CD14-positive monocyte (primary cell): ENCODE measurements around the gene TCEANC2. TPM values are rescaled to one million over a fixed set of nuclear protein-coding genes. Genes with fewer than 3 reads are reported as not detected.
A peak's percentile ranks its signal among the peaks of the same experiment; 100 is the strongest.

Source experiments
- DNase-seq, 3 donors: peaks; one replicate each; pipeline ENCODE4 v3.0.0-alpha.2; 2011 to 2022
- H2AFZ ChIP-seq: 2 replicates; pipeline ENCODE4 v1.6.0; 2012; ENCODE audit warnings: mild to moderate bottlenecking, low read depth, low read length, inconsistent platforms; ENCODE audit not compliant: insufficient read depth, poor library complexity, severe bottlenecking
- H3K27ac ChIP-seq, 2 donors: 1 replicate in 1 of 2; 2 replicates in 1 of 2; pipeline ENCODE4 v1.5.1; 2012 to 2013; ENCODE audit warnings: low read length in 2 of 2, control low read depth in 1 of 2, inconsistent platforms in 1 of 2, low read depth in 1 of 2, mild to moderate bottlenecking in 1 of 2
- H3K27me3 ChIP-seq, 2 donors: one replicate each; pipeline versions ENCODE4 v1.6.0 to v1.6.1; 2011 to 2013; ENCODE audit warnings: low read length in 2 of 2; ENCODE audit not compliant: control insufficient read depth in 2 of 2, insufficient read depth in 2 of 2
- H3K36me3 ChIP-seq, 2 donors: replicated peaks in 1 of 2; 1 replicate in 1 of 2; 2 replicates in 1 of 2; pipeline versions ENCODE4 v1.5.1 to v1.6.1; 2012 to 2013; ENCODE audit warnings: low read length in 2 of 2, control low read depth in 1 of 2, inconsistent platforms in 1 of 2, mild to moderate bottlenecking in 1 of 2; ENCODE audit not compliant: insufficient read depth in 2 of 2, control insufficient read depth in 1 of 2
- H3K4me1 ChIP-seq, 2 donors: 1 replicate in 1 of 2; 2 replicates in 1 of 2; pipeline versions ENCODE4 v1.5.1 to v1.6.1; 2012 to 2013; ENCODE audit warnings: low read length in 2 of 2, control low read depth in 1 of 2, inconsistent platforms in 1 of 2, mild to moderate bottlenecking in 1 of 2, moderate library complexity in 1 of 2; ENCODE audit not compliant: insufficient read depth in 2 of 2, control insufficient read depth in 1 of 2
- H3K4me2 ChIP-seq: replicated peaks from 2 replicates; pipeline ENCODE3; 2012; ENCODE audit warnings: low read length, moderate library complexity, mild to moderate bottlenecking; ENCODE audit not compliant: poor library complexity, severe bottlenecking; ENCODE audit errors: extremely low read depth
- H3K4me3 ChIP-seq, 3 experiments: fragments of 200-600 bp in 1 of 3; sonication (generic) in 1 of 3; replicated peaks in 1 of 3; 1 replicate in 2 of 3; 2 replicates in 1 of 3; pipeline ENCODE4 v1.5.1; 2011 to 2013; ENCODE audit warnings: low read length in 3 of 3, mild to moderate bottlenecking in 3 of 3, control low read depth in 2 of 3, low read depth in 2 of 3, inconsistent platforms in 1 of 3, moderate library complexity in 1 of 3
- H3K79me2 ChIP-seq: 2 replicates; pipeline ENCODE4 v1.6.0; 2012; ENCODE audit warnings: mild to moderate bottlenecking, control low read depth, inconsistent platforms, low read length, moderate library complexity; ENCODE audit not compliant: insufficient read depth
- H3K9ac ChIP-seq: 2 replicates; pipeline ENCODE4 v1.6.0; 2017; ENCODE audit warnings: low read length, mild to moderate bottlenecking; ENCODE audit not compliant: insufficient read depth, poor library complexity, severe bottlenecking
- H3K9me3 ChIP-seq, 2 donors: replicated peaks in 1 of 2; 1 replicate in 1 of 2; 2 replicates in 1 of 2; pipeline versions ENCODE4 v1.5.1 to v1.6.1; 2012 to 2013; ENCODE audit warnings: low read length in 2 of 2, control low read depth in 1 of 2; ENCODE audit not compliant: control insufficient read depth in 1 of 2, insufficient read depth in 1 of 2
- H4K20me1 ChIP-seq: 2 replicates; pipeline ENCODE4 v1.6.0; 2012; ENCODE audit warnings: mild to moderate bottlenecking, low read length, control low read depth, moderate library complexity; ENCODE audit not compliant: insufficient read depth
- H3K27ac Mint-ChIP-seq, 7 donors: one replicate each; pipeline ENCODE4 v1.8.0; 2020; ENCODE audit warnings: mild to moderate bottlenecking in 7 of 7, mixed read lengths in 7 of 7, moderate library complexity in 6 of 7, inconsistent platforms in 2 of 7
- H3K27me3 Mint-ChIP-seq, 3 donors: one replicate each; pipeline ENCODE4 v1.8.0; 2021 to 2022; ENCODE audit warnings: low read depth in 3 of 3, mild to moderate bottlenecking in 3 of 3, mixed read lengths in 3 of 3, moderate library complexity in 3 of 3, inconsistent platforms in 1 of 3
- H3K36me3 Mint-ChIP-seq, 2 donors: one replicate each; pipeline ENCODE4 v1.8.0; 2020; ENCODE audit warnings: mixed read lengths in 2 of 2, inconsistent platforms in 1 of 2, mild to moderate bottlenecking in 1 of 2
- H3K4me1 Mint-ChIP-seq: one replicate; pipeline ENCODE4 v1.8.0; 2020; ENCODE audit warnings: mild to moderate bottlenecking, mixed read lengths
- H3K4me3 Mint-ChIP-seq, 2 donors: one replicate each; pipeline ENCODE4 v1.8.0; 2020; ENCODE audit warnings: mild to moderate bottlenecking in 2 of 2, mixed read lengths in 2 of 2, moderate library complexity in 1 of 2
- H3K9me3 Mint-ChIP-seq, 7 donors: one replicate each; pipeline ENCODE4 v1.8.0; 2020 to 2022; ENCODE audit warnings: mixed read lengths in 7 of 7, mild to moderate bottlenecking in 6 of 7, moderate library complexity in 6 of 7, inconsistent platforms in 2 of 7
- CTCF ChIP-seq: fragments of 200-600 bp; IDR thresholded peaks from one replicate; pipeline ENCODE4 v1.8.0; 2022; ENCODE audit warnings: antibody characterized with exemption, mild to moderate bottlenecking
- WGBS: methylation state at CpG from one replicate; pipeline ENCODE4 v1.1.5; 2013; ENCODE audit warnings: missing lambda C conversion rate; ENCODE audit not compliant: insufficient coverage; 5-methylcytosine and 5-hydroxymethylcytosine counted together
- intact Hi-C, 2 donors: fragments of 100-400 bp; cut with micrococcal nuclease; formaldehyde crosslinking; loops; one replicate each; pipeline versions ENCODE4 v1.15.0 to v1.15.1; 2023
- polyA plus RNA-seq, 3 donors: library from polyadenylated mRNA; depleted of rRNA in 1 of 3; unstranded in 2 of 3; stranded (reverse) in 1 of 3; fragments of 300-500 nt in 2 of 3; fragments of >200 nt in 1 of 3; fragmentation: Illumina TruSeq in 2 of 3; gene quantifications; 1 replicate in 2 of 3; 2 replicates in 1 of 3; pipeline ENCODE4 v1.2.3, GENCODE V29; 2012 to 2021

The TCEANC2 gene
- polyA plus RNA-seq, 3 donors = 3.0 to 6.7 (median 3.8) TPM

GRCh38 chr1:54149734-54150133 is 96.3 kb downstream of the TCEANC2 start:
- WGBS = 80% methylated on average over 1 of the region's 3 CpGs
- DNase-seq = no peak
- Histone ChIP-seq H2AFZ (no peak overlapping the region), H3K27me3 (no peaks in the 10 kb centered on the region), H3K79me2 (no peaks in the 10 kb centered on the region), H4K20me1 (no peaks in the 10 kb centered on the region), H3K4me1 (peaks cover 4% of the 10 kb centered on the region in 2 donors), H3K9me3 (no peaks in the 10 kb centered on the region), H3K4me3 (no peak overlapping the region), H3K4me2 (no peak overlapping the region), H3K36me3 (no peaks in the 10 kb centered on the region), H3K9ac (no peak overlapping the region), H3K27ac (no peak overlapping the region)
- no peaks in the 10 kb centered on the region for H3K9me3 Mint-ChIP-seq
- H3K36me3 Mint-ChIP-seq = no peaks in the 10 kb centered on the region
- no peak overlapping the region for H3K27ac Mint-ChIP-seq
- H3K27me3 Mint-ChIP-seq = peaks cover 0 to 4% (median 0%) of the 10 kb centered on the region in 3 donors
- H3K4me1 Mint-ChIP-seq = peaks cover 9% of the 10 kb centered on the region
- no peak for TF ChIP-seq CTCF
- intact Hi-C loops = no loop called here
- no peak overlapping the region for H3K4me3 Mint-ChIP-seq

GRCh38 chr1:54151013-54151412 is 97.6 kb downstream of the TCEANC2 start:
- Mint-ChIP-seq H3K4me1 (peaks cover 10% of the 10 kb centered on the region), H3K36me3 (no peaks in the 10 kb centered on the region), H3K27me3 (peaks cover 0 to 4% (median 0%) of the 10 kb centered on the region in 3 donors), H3K27ac (peak overlapping the region in 1 of 7 donors; percentile 51), H3K4me3 (no peak overlapping the region), H3K9me3 (peaks cover 0 to 7% (median 0%) of the 10 kb centered on the region in 7 donors)
- Histone ChIP-seq H3K27ac (no peak overlapping the region), H3K4me2 (no peak overlapping the region), H3K4me1 (peaks cover 4% of the 10 kb centered on the region in 2 donors), H3K79me2 (no peaks in the 10 kb centered on the region), H3K4me3 (no peak overlapping the region), H3K9me3 (no peaks in the 10 kb centered on the region), H3K9ac (no peak overlapping the region), H4K20me1 (no peaks in the 10 kb centered on the region), H3K36me3 (no peaks in the 10 kb centered on the region), H3K27me3 (no peaks in the 10 kb centered on the region), H2AFZ (no peak overlapping the region)
- intact Hi-C loops = no loop called here
- no peak for DNase-seq
- 94% methylated on average over 5 of the region's 5 CpGs for WGBS
- no peak for TF ChIP-seq CTCF
